ENCODE measurements around the gene DNAH14. TPM values are rescaled to one million over a fixed set of nuclear protein-coding genes. Genes with fewer than 3 reads are reported as not detected.
"Not testable (repeated sequence)": the region's sequence is repeated elsewhere in the genome, so short reads cannot be mapped to it uniquely, and the experiment has no call there.

Gene DNAH14
- total and polyA plus RNA-seq, 2 of the 13 experiments (the other 11 are each of a cell fraction or from before 2014, with no cell fraction given), result 4.5 to 27.5 TPM

DNA sequence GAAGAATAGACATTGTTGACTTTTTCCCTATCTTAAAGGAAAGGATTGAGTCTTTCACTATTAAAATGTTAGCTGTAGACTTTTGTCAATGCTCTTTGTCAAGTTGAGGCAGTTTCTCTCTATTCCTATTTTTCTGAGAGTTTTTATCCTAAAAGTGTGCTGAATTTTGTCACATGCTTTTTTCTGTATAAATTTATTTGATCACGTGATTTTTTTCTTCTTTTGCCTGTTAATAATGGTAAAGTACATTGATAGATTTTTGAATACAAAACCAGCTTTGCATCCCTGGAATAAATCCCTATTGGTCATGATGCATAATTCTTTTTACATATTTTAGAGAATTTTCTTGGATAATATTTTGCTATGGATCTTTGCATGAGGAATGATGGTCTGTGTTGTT is 60.1 kb downstream of the DNAH14 start:
- no peaks in the 10 kb centered on the region for H3K79me2 ChIP-seq (ENCODE audit: insufficient read depth, low read length)
- H3K4me2 ChIP-seq (ENCODE audit: low read depth, low read length), result no peak overlapping the region
- H3K4me3 ChIP-seq (replicated peaks in 1 of 3; ENCODE audit: insufficient read depth in 1 of 3, low read depth in 2 of 3, low read length in 3 of 3), result no peak overlapping the region
- ATAC-seq (no peak), FAIRE-seq (no peak), DNase-seq (ENCODE audit: low spot score) (no peak)
- no peaks in the 10 kb centered on the region for H4K20me1 ChIP-seq (ENCODE audit: insufficient read depth, low read length)
- in situ Hi-C loops (cut with HindIII; ENCODE audit: extremely low pct_ligation_motif_present, low pct_unique_long_range_greater_than_20kb), result no loop called here
- ChIA-PET POLR2A (no interaction called here), CTCF (ENCODE audit: low intra/inter-chr PET ratio, low total read pairs) (no interaction called here)
- H3K4me1 ChIP-seq (ENCODE audit: insufficient read depth, low read length), result no peaks in the 10 kb centered on the region
- 71% methylated on average over 1 of the region's 1 CpG for WGBS (ENCODE audit: low lambda C conversion rate)
- intact Hi-C loops (cut with micrococcal nuclease; ENCODE audit: unreplicated experiment), result no loop called here
- no peak overlapping the region for H2AFZ ChIP-seq (ENCODE audit: low read length)
- TF ChIP-seq SIN3B (IDR thresholded peaks at IDR 0.05; ENCODE audit: low read length) (no peak), ZNF768 (CRISPR knock-in tag; IDR thresholded peaks at IDR 0.05) (no peak), ZNF674 (CRISPR knock-in tag; IDR thresholded peaks at IDR 0.05; ENCODE audit: low read depth) (no peak), ZBTB7A (CRISPR knock-in tag; IDR thresholded peaks at IDR 0.05) (no peak), ZMYM4 (CRISPR knock-in tag; IDR thresholded peaks at IDR 0.05) (no peak), NR2F2 (IDR thresholded peaks at IDR 0.05; ENCODE audit: borderline replicate concordance, low read depth) (no peak), ESRRA (CRISPR knock-in tag; IDR thresholded peaks at IDR 0.05; ENCODE audit: low read depth) (no peak)
- TF ChIP-seq, protein P1, sequence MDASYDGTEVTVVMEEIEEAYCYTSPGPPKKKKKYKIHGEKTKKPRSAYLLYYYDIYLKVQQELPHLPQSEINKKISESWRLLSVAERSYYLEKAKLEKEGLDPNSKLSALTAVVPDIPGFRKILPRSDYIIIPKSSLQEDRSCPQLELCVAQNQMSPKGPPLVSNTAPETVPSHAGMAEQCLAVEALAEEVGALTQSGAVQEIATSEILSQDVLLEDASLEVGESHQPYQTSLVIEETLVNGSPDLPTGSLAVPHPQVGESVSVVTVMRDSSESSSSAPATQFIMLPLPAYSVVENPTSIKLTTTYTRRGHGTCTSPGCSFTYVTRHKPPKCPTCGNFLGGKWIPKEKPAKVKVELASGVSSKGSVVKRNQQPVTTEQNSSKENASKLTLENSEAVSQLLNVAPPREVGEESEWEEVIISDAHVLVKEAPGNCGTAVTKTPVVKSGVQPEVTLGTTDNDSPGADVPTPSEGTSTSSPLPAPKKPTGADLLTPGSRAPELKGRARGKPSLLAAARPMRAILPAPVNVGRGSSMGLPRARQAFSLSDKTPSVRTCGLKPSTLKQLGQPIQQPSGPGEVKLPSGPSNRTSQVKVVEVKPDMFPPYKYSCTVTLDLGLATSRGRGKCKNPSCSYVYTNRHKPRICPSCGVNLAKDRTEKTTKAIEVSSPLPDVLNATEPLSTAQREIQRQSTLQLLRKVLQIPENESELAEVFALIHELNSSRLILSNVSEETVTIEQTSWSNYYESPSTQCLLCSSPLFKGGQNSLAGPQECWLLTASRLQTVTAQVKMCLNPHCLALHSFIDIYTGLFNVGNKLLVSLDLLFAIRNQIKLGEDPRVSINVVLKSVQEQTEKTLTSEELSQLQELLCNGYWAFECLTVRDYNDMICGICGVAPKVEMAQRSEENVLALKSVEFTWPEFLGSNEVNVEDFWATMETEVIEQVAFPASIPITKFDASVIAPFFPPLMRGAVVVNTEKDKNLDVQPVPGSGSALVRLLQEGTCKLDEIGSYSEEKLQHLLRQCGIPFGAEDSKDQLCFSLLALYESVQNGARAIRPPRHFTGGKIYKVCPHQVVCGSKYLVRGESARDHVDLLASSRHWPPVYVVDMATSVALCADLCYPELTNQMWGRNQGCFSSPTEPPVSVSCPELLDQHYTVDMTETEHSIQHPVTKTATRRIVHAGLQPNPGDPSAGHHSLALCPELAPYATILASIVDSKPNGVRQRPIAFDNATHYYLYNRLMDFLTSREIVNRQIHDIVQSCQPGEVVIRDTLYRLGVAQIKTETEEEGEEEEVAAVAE (CRISPR knock-in tag; IDR thresholded peaks at IDR 0.05; ENCODE audit: borderline replicate concordance), result no peak
- no peaks in the 10 kb centered on the region for H3K27me3 ChIP-seq (ENCODE audit: control insufficient read depth in 1 of 2, insufficient read depth in 2 of 2, low read length in 2 of 2)
- BruUV-seq (replicated peaks), result no TSS peak
- H3K9ac ChIP-seq (ENCODE audit: insufficient read depth, low read depth, low read length), result no peak overlapping the region
- no peaks in the 10 kb centered on the region for H3K36me3 ChIP-seq (replicated peaks in 1 of 2; ENCODE audit: control insufficient read depth in 1 of 2, insufficient read depth in 2 of 2, low read length in 2 of 2)
- no peaks in the 10 kb centered on the region for H3K9me3 ChIP-seq (ENCODE audit: low read length)
- no peak overlapping the region for H3K27ac ChIP-seq (ENCODE audit: extremely low read length, insufficient read depth, low read length)

DNA sequence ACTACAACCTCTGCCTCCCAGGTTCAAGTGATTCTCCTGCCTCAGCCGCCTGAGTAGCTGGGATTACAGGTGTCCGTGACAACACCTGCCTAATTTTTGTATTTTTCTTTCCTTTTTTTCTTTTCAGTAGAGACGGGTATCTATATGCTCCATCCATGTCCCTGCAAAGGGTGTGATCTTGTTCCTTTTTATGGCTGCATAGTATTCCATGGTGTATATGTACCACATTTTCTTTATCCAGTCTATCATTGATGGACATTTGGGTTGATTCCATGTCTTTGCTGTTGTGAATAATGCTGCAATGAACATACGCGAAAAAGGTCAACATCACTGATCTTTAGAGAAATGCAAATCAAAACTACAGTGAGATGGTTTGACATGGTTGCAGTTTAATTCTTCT is 62.1 kb downstream of the DNAH14 start:
- CTCF ChIA-PET (ENCODE audit: low intra/inter-chr PET ratio, low total read pairs); POLR2A ChIA-PET; ATAC-seq; intact Hi-C loops (cut with micrococcal nuclease; ENCODE audit: unreplicated experiment); H3K9ac ChIP-seq (ENCODE audit: insufficient read depth, low read depth, low read length); H3K4me1 ChIP-seq (ENCODE audit: insufficient read depth, low read length); H3K36me3 ChIP-seq (replicated peaks in 1 of 2; ENCODE audit: control insufficient read depth in 1 of 2, insufficient read depth in 2 of 2, low read length in 2 of 2); H3K4me3 ChIP-seq (replicated peaks in 1 of 3; ENCODE audit: insufficient read depth in 1 of 3, low read depth in 2 of 3, low read length in 3 of 3); BruUV-seq (replicated peaks); in situ Hi-C loops (cut with HindIII; ENCODE audit: extremely low pct_ligation_motif_present, low pct_unique_long_range_greater_than_20kb); DNase-seq (ENCODE audit: low spot score); H3K4me2 ChIP-seq (ENCODE audit: low read depth, low read length); H3K27ac ChIP-seq (ENCODE audit: extremely low read length, insufficient read depth, low read length); H2AFZ ChIP-seq (ENCODE audit: low read length); H3K9me3 ChIP-seq (ENCODE audit: low read length); H3K27me3 ChIP-seq (ENCODE audit: control insufficient read depth in 1 of 2, insufficient read depth in 2 of 2, low read length in 2 of 2); FAIRE-seq; H4K20me1 ChIP-seq (ENCODE audit: insufficient read depth, low read length); H3K79me2 ChIP-seq (ENCODE audit: insufficient read depth, low read length): not testable (repeated sequence)
- over 99% methylated on average over 5 of the region's 5 CpGs for WGBS (ENCODE audit: low lambda C conversion rate)
